Trophoblast cell (in vitro differentiated cells and primary cell): ENCODE results near the gene SHKBP1.

ENCODE experiments used
- DNase-seq, 2 donors: peaks; one replicate each; pipeline ENCODE4 v3.0.0-alpha.2; 2016
- H2AFZ ChIP-seq: 2 replicates; pipeline ENCODE4 v1.6.1; 2013; ENCODE audit warnings: low read length, moderate library complexity, mild to moderate bottlenecking; ENCODE audit not compliant: insufficient read depth, poor library complexity
- H2AK5ac ChIP-seq: 2 replicates; pipeline ENCODE4 v1.6.1; 2013; ENCODE audit warnings: mild to moderate bottlenecking, low read length
- H2BK120ac ChIP-seq: 2 replicates; pipeline ENCODE4 v1.6.1; 2013; ENCODE audit warnings: low read length, mild to moderate bottlenecking, moderate library complexity; ENCODE audit not compliant: insufficient read depth, poor library complexity
- H2BK12ac ChIP-seq: 2 replicates; pipeline ENCODE4 v1.6.1; 2013; ENCODE audit warnings: mild to moderate bottlenecking, low read length, moderate library complexity
- H2BK5ac ChIP-seq: 2 replicates; pipeline ENCODE4 v1.6.1; 2013; ENCODE audit warnings: low read length, low read depth, moderate library complexity, mild to moderate bottlenecking; ENCODE audit not compliant: poor library complexity
- H3K14ac ChIP-seq: 2 replicates; pipeline ENCODE4 v1.6.1; 2013; ENCODE audit warnings: mild to moderate bottlenecking, low read length
- H3K18ac ChIP-seq: 2 replicates; pipeline ENCODE4 v1.6.1; 2013; ENCODE audit warnings: mild to moderate bottlenecking, low read length
- H3K23ac ChIP-seq: 2 replicates; pipeline ENCODE4 v1.6.1; 2013; ENCODE audit warnings: low read length
- H3K27ac ChIP-seq: 2 replicates; pipeline ENCODE4 v1.5.1; 2013; ENCODE audit warnings: low read depth, mild to moderate bottlenecking, inconsistent platforms, low read length, moderate library complexity
- H3K27me3 ChIP-seq: 2 replicates; pipeline ENCODE4 v1.6.1; 2013; ENCODE audit warnings: inconsistent platforms, mild to moderate bottlenecking, low read length, moderate library complexity; ENCODE audit not compliant: insufficient read depth
- H3K36me3 ChIP-seq, 2 experiments: 1 replicate in 1 of 2; 2 replicates in 1 of 2; pipeline ENCODE4 v1.6.1; 2013; ENCODE audit warnings: low read length in 2 of 2, mild to moderate bottlenecking in 2 of 2, moderate library complexity in 1 of 2; ENCODE audit not compliant: insufficient read depth in 2 of 2, control insufficient read depth in 1 of 2
- H3K4ac ChIP-seq: 2 replicates; pipeline ENCODE4 v1.6.1; 2013; ENCODE audit warnings: low read depth, mild to moderate bottlenecking, low read length, moderate library complexity
- H3K4me1 ChIP-seq, 2 experiments: 1 replicate in 1 of 2; 2 replicates in 1 of 2; pipeline ENCODE4 v1.6.1; 2013; ENCODE audit warnings: low read length in 2 of 2, mild to moderate bottlenecking in 2 of 2, moderate library complexity in 1 of 2; ENCODE audit not compliant: insufficient read depth in 2 of 2, control insufficient read depth in 1 of 2
- H3K4me2 ChIP-seq: 2 replicates; pipeline ENCODE4 v1.6.1; 2013; ENCODE audit warnings: inconsistent platforms, mild to moderate bottlenecking, low read length, moderate library complexity
- H3K4me3 ChIP-seq: 2 replicates; pipeline ENCODE4 v1.5.1; 2013; ENCODE audit warnings: mild to moderate bottlenecking, low read depth, low read length, inconsistent platforms
- H3K79me1 ChIP-seq: one replicate; pipeline ENCODE4 v1.6.1; 2013; ENCODE audit warnings: low read length
- H3K79me2 ChIP-seq: 2 replicates; pipeline ENCODE4 v1.6.1; 2013; ENCODE audit warnings: low read length, mild to moderate bottlenecking; ENCODE audit not compliant: control insufficient read depth, insufficient read depth, poor library complexity
- H3K9ac ChIP-seq: 2 replicates; pipeline ENCODE4 v1.6.1; 2013; ENCODE audit warnings: mild to moderate bottlenecking, low read length
- H3K9me3 ChIP-seq: 2 replicates; pipeline ENCODE4 v1.6.1; 2013; ENCODE audit warnings: low read depth, mild to moderate bottlenecking, control low read depth, inconsistent platforms, low read length; ENCODE audit not compliant: insufficient read depth
- H4K12ac ChIP-seq: 2 replicates; pipeline ENCODE4 v1.6.1; 2013; ENCODE audit warnings: low read depth, mild to moderate bottlenecking, low read length, moderate library complexity
- H4K8ac ChIP-seq: 2 replicates; pipeline ENCODE4 v1.6.1; 2013; ENCODE audit warnings: low read depth, mild to moderate bottlenecking, low read length, moderate library complexity
- H4K91ac ChIP-seq: one replicate; pipeline ENCODE4 v1.6.1; 2013; ENCODE audit warnings: low read depth, mild to moderate bottlenecking, low read length, moderate library complexity
- WGBS: extraction: QIAGEN DNeasy Blood & Tissue Kit; methylation state at CpG from one replicate; pipeline ENCODE4 v1.1.7; 2013; ENCODE audit warnings: missing lambda C conversion rate; ENCODE audit not compliant: insufficient read length, insufficient coverage; ENCODE audit errors: extremely low coverage; 5-methylcytosine and 5-hydroxymethylcytosine counted together

The SHKBP1 gene

DNA sequence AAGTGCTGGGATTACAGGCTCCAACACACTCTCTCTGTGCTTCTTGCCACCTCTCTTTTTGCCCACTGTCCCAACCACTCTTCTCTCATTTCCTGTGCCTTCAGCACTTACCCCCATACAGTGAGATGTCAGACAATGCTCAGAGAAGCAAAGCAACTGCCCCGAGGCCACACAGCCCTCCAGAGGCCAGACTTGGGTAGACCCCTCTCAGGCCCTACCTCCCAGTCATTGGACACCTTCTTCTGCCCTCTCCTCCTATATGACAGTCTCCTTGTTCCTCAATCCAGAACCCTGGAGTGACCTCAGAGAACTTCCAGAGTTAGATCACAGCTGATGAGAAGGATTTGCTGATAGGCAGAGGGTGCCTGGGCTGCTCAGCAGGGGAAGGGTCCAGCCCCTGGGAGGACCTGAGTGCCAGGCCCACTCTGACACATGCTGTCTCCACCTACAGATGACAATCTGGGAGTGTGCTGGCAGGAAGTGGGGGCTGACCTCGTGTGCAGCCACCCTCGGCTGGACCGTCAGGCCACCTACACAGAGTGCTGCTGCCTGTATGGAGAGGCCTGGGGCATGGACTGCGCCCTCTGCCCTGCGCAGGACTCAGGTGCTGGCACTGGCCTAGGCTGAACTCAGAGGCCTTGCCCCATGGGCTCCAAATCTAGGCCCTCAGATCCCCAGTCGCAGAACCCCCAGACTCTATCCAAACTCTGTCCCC, 48.9 kb downstream of the SHKBP1 start:
- Histone ChIP-seq H3K4ac (no peak overlapping the region), H3K18ac (peak overlapping the region; percentile 30), H3K23ac (no peak overlapping the region), H2BK120ac (peak overlapping the region; percentile 9), H2BK5ac (no peak overlapping the region), H3K27ac (peak overlapping the region; percentile 2), H3K4me2 (no peak overlapping the region), H4K91ac (peak overlapping the region; percentile 8), H3K9me3 (peaks cover 1% of the 10 kb centered on the region), H3K9ac (peak overlapping the region; percentile 14), H3K79me1 (peaks cover 22% of the 10 kb centered on the region), H3K36me3 (peaks cover 46 to 49% of the 10 kb centered on the region in 2 experiments), H3K14ac (peak overlapping the region; percentile 10), H3K79me2 (peaks cover 1% of the 10 kb centered on the region), H2AK5ac (peak overlapping the region; percentile 32), H4K8ac (no peak overlapping the region), H2BK12ac (no peak overlapping the region), H2AFZ (no peak overlapping the region), H4K12ac (no peak overlapping the region), H3K4me1 (peaks cover 24 to 39% of the 10 kb centered on the region in 2 experiments), H3K27me3 (no peaks in the 10 kb centered on the region), H3K4me3 (no peak overlapping the region)
- no CpG with 5 or more reads among the region's 7 CpGs for WGBS
- DNase-seq = no peak

DNA sequence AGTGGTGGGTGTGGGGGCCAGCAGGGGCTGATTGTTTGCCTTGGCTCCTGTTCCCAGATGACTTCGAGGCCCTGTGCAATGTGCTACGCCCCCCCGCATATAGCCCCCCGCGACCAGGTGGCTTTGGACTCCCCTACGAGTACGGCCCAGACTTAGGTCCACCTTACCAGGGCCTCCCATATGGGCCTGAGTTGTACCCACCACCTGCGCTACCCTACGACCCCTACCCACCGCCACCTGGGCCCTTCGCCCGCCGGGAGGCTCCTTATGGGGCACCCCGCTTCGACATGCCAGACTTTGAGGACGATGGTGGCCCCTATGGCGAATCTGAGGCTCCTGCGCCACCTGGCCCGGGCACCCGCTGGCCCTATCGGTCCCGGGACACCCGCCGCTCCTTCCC, 50.2 kb downstream of the SHKBP1 start:
- Histone ChIP-seq H3K9ac (no peak overlapping the region), H2AK5ac (no peak overlapping the region), H3K4me3 (no peak overlapping the region), H4K8ac (no peak overlapping the region), H3K9me3 (peaks cover 1% of the 10 kb centered on the region), H4K91ac (no peak overlapping the region), H3K4me1 (peaks cover 35 to 49% of the 10 kb centered on the region in 2 experiments), H3K23ac (no peak overlapping the region), H3K79me1 (peaks cover 32% of the 10 kb centered on the region), H3K14ac (no peak overlapping the region), H3K18ac (no peak overlapping the region), H2BK12ac (no peak overlapping the region), H3K27me3 (no peaks in the 10 kb centered on the region), H3K79me2 (peaks cover 2% of the 10 kb centered on the region), H2AFZ (no peak overlapping the region), H3K4me2 (no peak overlapping the region), H4K12ac (no peak overlapping the region), H3K27ac (no peak overlapping the region), H2BK120ac (no peak overlapping the region), H2BK5ac (peak overlapping the region; percentile 16), H3K4ac (no peak overlapping the region), H3K36me3 (peaks cover 38 to 42% of the 10 kb centered on the region in 2 experiments)
- WGBS = no CpG with 5 or more reads among the region's 24 CpGs
- no peak for DNase-seq

DNA sequence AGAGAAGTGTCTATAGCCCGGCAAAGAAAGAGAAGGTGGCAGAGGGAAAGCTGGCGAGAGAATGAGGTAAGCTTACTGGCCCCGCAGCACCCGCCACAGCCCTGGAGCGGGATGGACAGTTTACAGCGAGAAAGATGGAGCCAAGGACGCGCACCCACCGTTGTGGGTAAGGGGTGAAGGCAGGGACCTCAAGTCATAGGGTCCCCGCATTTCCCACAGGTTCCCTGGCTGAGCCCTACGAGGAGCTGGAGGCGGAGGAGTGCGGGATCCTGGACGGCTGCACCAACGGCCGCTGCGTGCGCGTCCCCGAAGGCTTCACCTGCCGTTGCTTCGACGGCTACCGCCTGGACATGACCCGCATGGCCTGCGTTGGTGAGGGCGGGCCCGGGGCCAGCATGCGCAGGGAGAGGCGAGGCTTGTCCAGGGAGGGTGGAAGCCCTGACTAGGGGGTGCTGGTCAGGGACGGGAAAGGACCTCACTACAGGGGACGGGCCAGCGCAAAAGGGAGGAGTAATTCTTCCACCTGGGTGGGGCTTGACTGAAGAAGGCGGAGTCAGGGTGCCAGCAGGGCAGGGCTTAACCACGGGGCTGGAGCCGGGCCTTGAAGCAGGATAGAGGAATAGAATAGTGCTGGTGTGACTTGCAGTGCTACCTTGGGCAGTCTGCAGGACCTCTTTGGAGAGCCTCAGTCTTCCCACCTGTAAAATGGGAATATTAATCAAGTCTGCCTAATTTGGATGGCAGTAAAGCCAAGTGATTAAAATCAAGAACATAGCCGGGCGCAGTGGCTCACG, 51.0 kb downstream of the SHKBP1 start:
- no peak overlapping the region for H3K9ac ChIP-seq
- H3K4me3 ChIP-seq = peak overlapping the region; percentile 18
- no peak overlapping the region for H4K12ac ChIP-seq
- H3K27ac ChIP-seq = no peak overlapping the region
- no peak overlapping the region for H3K23ac ChIP-seq
- no peaks in the 10 kb centered on the region for H3K27me3 ChIP-seq
- peaks cover 30 to 35% of the 10 kb centered on the region in 2 experiments for H3K36me3 ChIP-seq
- no peak overlapping the region for H2BK5ac ChIP-seq
- no peaks in the 10 kb centered on the region for H3K9me3 ChIP-seq
- no peak overlapping the region for H2AFZ ChIP-seq
- peak in 1 of 2 donors; percentile 34 for DNase-seq
- no peak overlapping the region for H3K4ac ChIP-seq
- peak overlapping the region; percentile 8 for H4K91ac ChIP-seq
- no peak overlapping the region for H2BK120ac ChIP-seq
- peaks cover 32 to 49% of the 10 kb centered on the region in 2 experiments for H3K4me1 ChIP-seq
- H3K18ac ChIP-seq = peak overlapping the region; percentile 58
- peak overlapping the region; percentile 33 for H2BK12ac ChIP-seq
- peak overlapping the region; percentile 5 for H4K8ac ChIP-seq
- H3K79me2 ChIP-seq = peaks cover 2% of the 10 kb centered on the region
- WGBS = no CpG with 5 or more reads among the region's 39 CpGs
- no peak overlapping the region for H3K4me2 ChIP-seq
- H3K14ac ChIP-seq = no peak overlapping the region
- H2AK5ac ChIP-seq = peak overlapping the region; percentile 51
- H3K79me1 ChIP-seq = peaks cover 30% of the 10 kb centered on the region

DNA sequence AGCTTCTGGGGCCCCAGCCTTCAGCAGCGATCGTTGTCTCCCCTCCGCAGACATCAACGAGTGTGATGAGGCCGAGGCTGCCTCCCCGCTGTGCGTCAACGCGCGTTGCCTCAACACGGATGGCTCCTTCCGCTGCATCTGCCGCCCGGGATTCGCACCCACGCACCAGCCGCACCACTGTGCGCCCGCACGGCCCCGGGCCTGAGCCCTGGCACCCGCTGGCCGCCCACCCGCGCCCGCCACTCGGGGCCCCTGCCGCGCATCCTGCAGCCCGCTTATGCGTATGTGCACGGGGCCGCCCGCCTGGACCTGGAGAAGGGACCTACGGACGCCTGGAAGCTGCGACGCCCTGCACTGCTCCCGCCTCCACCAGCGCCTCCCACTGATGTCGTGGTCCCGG, 52.7 kb downstream of the SHKBP1 start:
- peaks cover 4% of the 10 kb centered on the region for H3K79me2 ChIP-seq

More for the DNA sequence above, 52.7 kb downstream of the SHKBP1 start:
- Histone ChIP-seq H2BK12ac (peak overlapping the region; percentile 78), H3K23ac (no peak overlapping the region), H4K91ac (peak overlapping the region; percentile 60), H3K4me2 (no peak overlapping the region), H3K4me3 (peak overlapping the region; percentile 18), H2BK5ac (peak overlapping the region; percentile 55), H2AFZ (no peak overlapping the region), H4K12ac (no peak overlapping the region), H3K18ac (peak overlapping the region; percentile 51), H3K9me3 (no peaks in the 10 kb centered on the region), H3K27me3 (no peaks in the 10 kb centered on the region), H2BK120ac (peak overlapping the region; percentile 2), H3K4ac (no peak overlapping the region), H3K9ac (no peak overlapping the region), H3K36me3 (peaks cover 28 to 34% of the 10 kb centered on the region in 2 experiments), H4K8ac (peak overlapping the region; percentile 26), H3K27ac (peak overlapping the region; percentile 32), H2AK5ac (peak overlapping the region; percentile 67), H3K79me1 (peaks cover 36% of the 10 kb centered on the region), H3K4me1 (peaks cover 40 to 52% of the 10 kb centered on the region in 2 experiments), H3K14ac (peak overlapping the region; percentile 52)
- WGBS = no CpG with 5 or more reads among the region's 42 CpGs
- DNase-seq = no peak
